Keratinocyte (primary cell): ENCODE measurements around the gene HCFC1R1. TPM values are rescaled to one million over a fixed set of nuclear protein-coding genes. Genes with fewer than 3 reads are reported as not detected.
A peak's percentile ranks its signal among the peaks of the same experiment; 100 is the strongest.

ENCODE experiments used
- DNase-seq: peaks from one replicate; pipeline ENCODE4 v3.0.0-alpha.2; 2011; ENCODE audit warnings: low read depth, missing footprints, low spot score
- FAIRE-seq: peaks from 2 replicates; lab custom pipeline; 2011; peaks lifted over from hg19 to GRCh38; lab: Jason Lieb, UNC
- H2AFZ ChIP-seq: 2 replicates; pipeline ENCODE4 v1.6.0; 2012; ENCODE audit warnings: low read length, control low read depth, inconsistent platforms; ENCODE audit not compliant: control insufficient read depth
- H3K27ac ChIP-seq: 2 replicates; pipeline ENCODE4 v1.5.1; 2011; ENCODE audit warnings: low read length; ENCODE audit not compliant: control insufficient read depth, insufficient read depth
- H3K27me3 ChIP-seq: 3 replicates; pipeline ENCODE4 v1.6.0; 2011; ENCODE audit warnings: low read length; ENCODE audit not compliant: control insufficient read depth, insufficient read depth; ENCODE audit errors: extremely low read depth
- H3K36me3 ChIP-seq, 2 experiments: 2 replicates in 1 of 2; 3 replicates in 1 of 2; pipeline ENCODE4 v1.5.1; 2011; ENCODE audit warnings: low read length in 2 of 2, mild to moderate bottlenecking in 1 of 2; ENCODE audit not compliant: control insufficient read depth in 2 of 2, insufficient read depth in 2 of 2; ENCODE audit errors: extremely low read depth in 1 of 2
- H3K4me1 ChIP-seq: 3 replicates; pipeline ENCODE4 v1.5.1; 2011; ENCODE audit warnings: low read length; ENCODE audit not compliant: control insufficient read depth, insufficient read depth; ENCODE audit errors: extremely low read depth
- H3K4me2 ChIP-seq: 3 replicates; pipeline ENCODE4 v1.6.0; 2011; ENCODE audit warnings: low read depth, low read length; ENCODE audit not compliant: control insufficient read depth, insufficient read depth; ENCODE audit errors: extremely low read depth
- H3K4me3 ChIP-seq, 3 experiments: fragments of 200-600 bp in 1 of 3; sonication (generic) in 1 of 3; 2 replicates in 2 of 3; 3 replicates in 1 of 3; pipeline ENCODE4 v1.5.1; 2011 to 2016; ENCODE audit warnings: low read length in 3 of 3, mild to moderate bottlenecking in 3 of 3, control low read depth in 2 of 3, inconsistent platforms in 1 of 3, low read depth in 1 of 3, mixed read lengths in 1 of 3, mixed run types in 1 of 3, moderate library complexity in 1 of 3; ENCODE audit not compliant: control insufficient read depth in 2 of 3, insufficient read depth in 2 of 3; ENCODE audit errors: extremely low read depth in 1 of 3
- H3K79me2 ChIP-seq: 2 replicates; pipeline ENCODE4 v1.6.0; 2012; ENCODE audit warnings: low read length; ENCODE audit not compliant: control insufficient read depth, insufficient read depth
- H3K9ac ChIP-seq: 3 replicates; pipeline ENCODE4 v1.6.0; 2011; ENCODE audit warnings: low read length; ENCODE audit not compliant: control insufficient read depth, insufficient read depth; ENCODE audit errors: extremely low read depth
- H3K9me1 ChIP-seq: 3 replicates; pipeline ENCODE4 v1.6.0; 2011; ENCODE audit warnings: low read length; ENCODE audit not compliant: control insufficient read depth, insufficient read depth; ENCODE audit errors: extremely low read depth
- H3K9me3 ChIP-seq: 2 replicates; pipeline ENCODE4 v1.5.1; 2012; ENCODE audit warnings: low read depth, low read length; ENCODE audit not compliant: control insufficient read depth
- H4K20me1 ChIP-seq: 3 replicates; pipeline ENCODE4 v1.6.0; 2011; ENCODE audit warnings: low read length; ENCODE audit not compliant: control insufficient read depth, insufficient read depth; ENCODE audit errors: extremely low read depth
- EZH2 ChIP-seq: IDR thresholded peaks from one replicate; pipeline ENCODE4 v1.6.1; 2012; ENCODE audit warnings: inconsistent platforms, mild to moderate bottlenecking, low read length, moderate library complexity
- dilution Hi-C: fragments of 300-500 bp; cut with MboI; formaldehyde crosslinking; loops from one replicate; pipeline ENCODE4 v1.7.0; 2020; ENCODE audit warnings: low sequenced_read_pairs; ENCODE audit not compliant: extremely low pct_ligation_motif_present
- polyA plus RNA-seq, 5 experiments: library from polyadenylated mRNA; depleted of rRNA in 3 of 5; stranded (reverse) in 3 of 5; stranded (forward) in 1 of 5; unstranded in 1 of 5; fragments of >200 nt; gene quantifications; 1 replicate in 1 of 5; 2 replicates in 3 of 5; 3 replicates in 1 of 5; pipeline versions ENCODE4 v1.2.1 to v1.2.3, GENCODE V29; 2011 to 2012; ENCODE audit warnings: missing spikeins in 2 of 5, low read depth in 1 of 5, low replicate concordance in 1 of 5
- TF ChIP-seq, protein P1 (sequence below), 3 experiments: IDR thresholded peaks in 1 of 3; conservative IDR thresholded peaks in 1 of 3; optimal IDR thresholded peaks in 1 of 3; 2 replicates in 2 of 3; 3 replicates in 1 of 3; pipeline versions ENCODE3 to v1.5.1; 2011; ENCODE audit warnings: low read length in 3 of 3, mild to moderate bottlenecking in 3 of 3, moderate library complexity in 2 of 3, control low read depth in 1 of 3, inconsistent platforms in 1 of 3; ENCODE audit not compliant: insufficient read depth in 2 of 3; ENCODE audit errors: extremely low read depth in 1 of 3

Gene HCFC1R1
- polyA plus RNA-seq, 1 donor (not counting 4 experiments of a cell fraction or from before 2014, with no cell fraction given) = 13.0 TPM

DNA sequence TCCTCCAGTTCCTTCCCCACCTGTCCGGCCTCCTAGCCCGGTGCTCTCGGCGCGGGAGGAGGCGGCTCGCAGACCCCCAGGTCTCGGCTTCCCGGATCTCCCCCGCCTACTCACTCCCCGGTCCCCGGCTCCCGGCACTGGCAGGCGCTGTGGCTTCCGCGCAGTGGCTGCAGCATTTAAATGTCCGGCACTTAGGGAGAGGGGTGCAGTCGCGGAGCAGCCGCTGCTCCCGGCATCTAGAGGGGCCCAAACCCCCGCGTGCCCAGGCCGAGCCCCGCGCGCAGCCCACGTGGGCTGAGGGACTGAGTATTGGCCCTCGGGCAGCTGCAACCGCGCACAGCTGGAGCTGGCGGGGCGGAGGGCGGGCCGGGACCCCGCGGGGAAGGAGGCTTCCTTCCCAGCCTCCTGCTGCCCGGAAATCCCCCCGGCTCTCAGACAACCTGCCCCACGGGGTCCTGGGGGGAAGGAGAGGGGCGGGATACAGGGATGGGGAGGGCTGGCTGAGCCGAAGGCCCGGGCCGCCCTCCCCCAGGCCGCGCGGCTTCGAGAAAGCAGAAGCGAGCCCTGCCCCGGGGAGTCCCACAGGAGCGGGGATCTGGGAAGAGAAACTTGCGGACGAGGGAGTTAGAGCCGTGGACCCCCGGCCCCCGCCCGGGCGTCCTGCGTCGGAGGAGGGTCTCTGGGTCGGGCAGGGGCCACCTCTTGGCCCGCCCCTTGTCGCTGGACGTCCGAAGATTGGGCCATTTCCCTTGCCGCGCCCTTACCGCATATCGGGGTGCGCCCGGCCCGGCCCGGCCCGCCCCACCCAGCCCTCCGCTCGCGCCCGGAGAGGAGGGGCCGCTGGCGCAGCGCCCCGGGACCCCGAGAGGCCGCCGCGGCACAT, 22.3 kb upstream of the HCFC1R1 start, which contains the start of gene MMP25:
Gene MMP25 (plus strand): TSS at position 804 of the 883 bp plus-strand sequence. CDS start 357 bp downstream, outside the sequence.
- H3K9ac ChIP-seq = peak within 1 kb of the TSS; percentile 44
- peak; percentile 85 for TF ChIP-seq EZH2
- TF ChIP-seq, protein P1, sequence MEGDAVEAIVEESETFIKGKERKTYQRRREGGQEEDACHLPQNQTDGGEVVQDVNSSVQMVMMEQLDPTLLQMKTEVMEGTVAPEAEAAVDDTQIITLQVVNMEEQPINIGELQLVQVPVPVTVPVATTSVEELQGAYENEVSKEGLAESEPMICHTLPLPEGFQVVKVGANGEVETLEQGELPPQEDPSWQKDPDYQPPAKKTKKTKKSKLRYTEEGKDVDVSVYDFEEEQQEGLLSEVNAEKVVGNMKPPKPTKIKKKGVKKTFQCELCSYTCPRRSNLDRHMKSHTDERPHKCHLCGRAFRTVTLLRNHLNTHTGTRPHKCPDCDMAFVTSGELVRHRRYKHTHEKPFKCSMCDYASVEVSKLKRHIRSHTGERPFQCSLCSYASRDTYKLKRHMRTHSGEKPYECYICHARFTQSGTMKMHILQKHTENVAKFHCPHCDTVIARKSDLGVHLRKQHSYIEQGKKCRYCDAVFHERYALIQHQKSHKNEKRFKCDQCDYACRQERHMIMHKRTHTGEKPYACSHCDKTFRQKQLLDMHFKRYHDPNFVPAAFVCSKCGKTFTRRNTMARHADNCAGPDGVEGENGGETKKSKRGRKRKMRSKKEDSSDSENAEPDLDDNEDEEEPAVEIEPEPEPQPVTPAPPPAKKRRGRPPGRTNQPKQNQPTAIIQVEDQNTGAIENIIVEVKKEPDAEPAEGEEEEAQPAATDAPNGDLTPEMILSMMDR (optimal IDR thresholded peaks at IDR 0.05 in 1 of 3, IDR thresholded peaks at IDR 0.05 in 1 of 3, conservative IDR thresholded peaks at IDR 0.05 in 1 of 3; ENCODE audit: extremely low read depth in 1 of 3, insufficient read depth in 2 of 3, low read length in 3 of 3) = no peak
- H3K9me1 ChIP-seq = no peaks in the 10 kb centered on the region
- no peak for FAIRE-seq
- no peaks in the 10 kb centered on the region for H4K20me1 ChIP-seq
- H3K27ac ChIP-seq = no peak within 1 kb of the TSS
- no peaks in the 10 kb centered on the region for H3K79me2 ChIP-seq
- no peaks in the 10 kb centered on the region for H3K36me3 ChIP-seq
- dilution Hi-C loops = no loop called here
- peak within 1 kb of the TSS; percentile 84 for H3K4me2 ChIP-seq
- no peak for DNase-seq
- peaks cover 46% of the 10 kb centered on the region for H3K27me3 ChIP-seq
- H3K4me1 ChIP-seq = no peaks in the 10 kb centered on the region
- peak within 1 kb of the TSS; percentile 43 to 67 (median 57) for H3K4me3 ChIP-seq
- H2AFZ ChIP-seq = peak within 1 kb of the TSS; percentile 33
- H3K9me3 ChIP-seq = no peaks in the 10 kb centered on the region

DNA sequence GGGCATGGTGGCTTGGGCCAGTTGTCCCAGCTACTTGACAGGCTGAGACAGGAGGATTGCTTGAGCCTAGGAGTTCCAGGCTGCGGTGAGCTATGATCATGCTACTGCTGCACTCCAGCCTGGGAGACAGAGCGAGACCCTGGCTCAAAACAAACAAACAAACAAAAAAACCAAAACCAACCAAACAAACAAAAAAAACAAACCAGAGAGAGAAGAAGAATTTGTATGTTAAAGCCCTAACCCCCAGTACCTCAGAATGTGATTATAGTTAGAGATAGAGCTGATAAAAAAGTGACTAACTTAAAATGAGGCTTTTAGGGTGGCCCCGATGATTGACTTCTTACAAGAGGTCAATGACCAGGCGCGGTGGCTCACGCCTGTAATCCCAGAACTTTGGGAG, 21.0 kb upstream of the HCFC1R1 start:
- no peaks in the 10 kb centered on the region for H3K36me3 ChIP-seq
- no peak overlapping the region for H3K27ac ChIP-seq
- dilution Hi-C loops = no loop called here
- no peaks in the 10 kb centered on the region for H3K4me1 ChIP-seq
- no peak overlapping the region for H3K4me3 ChIP-seq
- H3K4me2 ChIP-seq = no peak overlapping the region
- no peaks in the 10 kb centered on the region for H4K20me1 ChIP-seq
- FAIRE-seq (no peak), DNase-seq (no peak)
- H2AFZ ChIP-seq = no peak overlapping the region
- no peaks in the 10 kb centered on the region for H3K79me2 ChIP-seq
- no peaks in the 10 kb centered on the region for H3K9me3 ChIP-seq
- no peaks in the 10 kb centered on the region for H3K9me1 ChIP-seq
- H3K9ac ChIP-seq = no peak overlapping the region
- peaks cover 41% of the 10 kb centered on the region for H3K27me3 ChIP-seq
- no peak for TF ChIP-seq EZH2
- TF ChIP-seq, protein P1 (optimal IDR thresholded peaks at IDR 0.05 in 1 of 3, IDR thresholded peaks at IDR 0.05 in 1 of 3, conservative IDR thresholded peaks at IDR 0.05 in 1 of 3; ENCODE audit: extremely low read depth in 1 of 3, insufficient read depth in 2 of 3, low read length in 3 of 3) = no peak
